Stimulated activated CD4-positive, alpha-beta T cell treated with anti-CD3 and anti-CD28 coated beads, Interleukin-12 subunit alpha, Interleukin-12 subunit beta, amount 100 ng/mL, for 4 hours (primary cell): ENCODE measurements around the gene DNAJC8.
A peak's percentile ranks its signal among the peaks of the same experiment; 100 is the strongest.

Source experiments
- DNase-seq: peaks from one replicate; pipeline ENCODE4 v3.0.0-alpha.2; 2020

The DNAJC8 gene

GRCh38 chr1:28249013-28249865 is 16.4 kb upstream of the DNAJC8 start:
- no peak for DNase-seq

GRCh38 chr1:28248273-28249012 is 15.6 kb upstream of the DNAJC8 start:
- DNase-seq = peak; percentile 77

- DNase-seq = no peak
These were observed 14.9 kb upstream of the DNAJC8 start for GRCh38 chr1:28247612-28248272.

- no peak for DNase-seq
These were observed 13.6 kb upstream of the DNAJC8 start for GRCh38 chr1:28246427-28246832.

- DNase-seq = no peak
These were observed 11.9 kb upstream of the DNAJC8 start for GRCh38 chr1:28244549-28245251.

GRCh38 chr1:28243685-28244311 is 11.0 kb upstream of the DNAJC8 start:
- no peak for DNase-seq

- DNase-seq = no peak
These were observed 8.9 kb upstream of the DNAJC8 start for GRCh38 chr1:28241638-28242241.

- no peak for DNase-seq
These were observed 7.2 kb upstream of the DNAJC8 start for GRCh38 chr1:28240024-28240423.

- DNase-seq = no peak
These were observed 6.2 kb upstream of the DNAJC8 start for GRCh38 chr1:28239004-28239403.

- no peak for DNase-seq
These were observed 4.0 kb upstream of the DNAJC8 start for GRCh38 chr1:28236656-28237322.

GRCh38 chr1:28235755-28236655 is 3.2 kb upstream of the DNAJC8 start, which contains the start of gene ATP5IF1:
Gene ATP5IF1 (plus strand): TSS chr1:28236124. CDS start chr1:28236184, 60 bp downstream.
- DNase-seq = peak; percentile 90

- no peak for DNase-seq
These were observed 406 bp upstream of the DNAJC8 start for GRCh38 chr1:28233264-28233606.

GRCh38 chr1:28229996-28230395 is 2.8 kb downstream of the DNAJC8 start:
- no peak for DNase-seq

- DNase-seq = no peak
These were observed 3.7 kb downstream of the DNAJC8 start for GRCh38 chr1:28229089-28229488.

- no peak for DNase-seq
These were observed 19.5 kb downstream of the DNAJC8 start for GRCh38 chr1:28213315-28213714.

- DNase-seq = no peak
These were observed 23.1 kb downstream of the DNAJC8 start for GRCh38 chr1:28209700-28210099.

- DNase-seq = peak; percentile 46
These were observed 23.9 kb downstream of the DNAJC8 start for GRCh38 chr1:28208818-28209441.

GRCh38 chr1:28205243-28205642 is 27.6 kb downstream of the DNAJC8 start:
- DNase-seq = no peak

GRCh38 chr1:28200234-28200873 is 32.5 kb downstream of the DNAJC8 start:
- no peak for DNase-seq
